Skeletal muscle tissue (tissue), 4 donors: ENCODE results near the gene KRTAP10-4. TPM values are rescaled to one million over a fixed set of nuclear protein-coding genes. Genes with fewer than 3 reads are reported as not detected.
"Not testable (repeated sequence)": the region's sequence is repeated elsewhere in the genome, so short reads cannot be mapped to it uniquely, and the experiment has no call there.

Source experiments
- H3K27ac ChIP-seq: one replicate; pipeline ENCODE4 v1.7.0; 2013; ENCODE audit warnings: mild to moderate bottlenecking, low read depth, low read length, inconsistent platforms
- H3K27me3 ChIP-seq, 3 donors: one replicate each; pipeline ENCODE4 v1.7.0; 2013; ENCODE audit warnings: low read length in 3 of 3; ENCODE audit not compliant: control insufficient read depth in 3 of 3, insufficient read depth in 3 of 3
- H3K36me3 ChIP-seq, 3 donors: one replicate each; pipeline ENCODE4 v1.7.0; 2013; ENCODE audit warnings: low read length in 3 of 3; ENCODE audit not compliant: control insufficient read depth in 3 of 3, insufficient read depth in 3 of 3
- H3K4me1 ChIP-seq, 3 donors: one replicate each; pipeline ENCODE4 v1.7.0; 2013; ENCODE audit warnings: low read length in 3 of 3, mild to moderate bottlenecking in 3 of 3; ENCODE audit not compliant: control insufficient read depth in 3 of 3, insufficient read depth in 3 of 3
- H3K4me3 ChIP-seq, 3 donors: one replicate each; pipeline ENCODE4 v1.7.0; 2013; ENCODE audit warnings: low read length in 3 of 3
- H3K9ac ChIP-seq, 3 donors: one replicate each; pipeline ENCODE4 v1.7.0; 2013; ENCODE audit warnings: low read length in 3 of 3, mild to moderate bottlenecking in 3 of 3, moderate library complexity in 2 of 3, low read depth in 1 of 3
- H3K9me3 ChIP-seq, 3 donors: one replicate each; pipeline ENCODE4 v1.7.0; 2013; ENCODE audit warnings: low read length in 3 of 3; ENCODE audit not compliant: control insufficient read depth in 3 of 3
- total RNA-seq: library from RNA; depleted of rRNA; stranded (reverse); fragments of >200 nt; gene quantifications from one replicate; pipeline ENCODE4 v1.2.3, GENCODE V29; 2014
- donor health status: Osteomylitis.

Gene KRTAP10-4
- total RNA-seq, 1 donor from 2014 or later, result not detected

GRCh38 chr21:44548922-44549321, 24.6 kb upstream of the KRTAP10-4 start:
- no peak overlapping the region for H3K27ac ChIP-seq
- no peaks in the 10 kb centered on the region for H3K4me1 ChIP-seq
- H3K4me3 ChIP-seq, result no peak overlapping the region
- H3K9me3 ChIP-seq, result peaks cover 0 to 6% (median 0%) of the 10 kb centered on the region in 3 donors
- peaks cover 35 to 51% (median 41%) of the 10 kb centered on the region in 3 donors for H3K27me3 ChIP-seq
- H3K9ac ChIP-seq, result no peak overlapping the region
- no peaks in the 10 kb centered on the region for H3K36me3 ChIP-seq

- Histone ChIP-seq H3K9me3 (peaks cover 0 to 8% (median 0%) of the 10 kb centered on the region in 3 donors), H3K4me3 (no peak overlapping the region), H3K27ac (no peak overlapping the region), H3K4me1 (no peaks in the 10 kb centered on the region), H3K36me3 (no peaks in the 10 kb centered on the region), H3K27me3 (peaks cover 41 to 58% (median 45%) of the 10 kb centered on the region in 3 donors), H3K9ac (no peak overlapping the region)
These were observed 23.9 kb upstream of the KRTAP10-4 start for GRCh38 chr21:44549525-44550211.

GRCh38 chr21:44550285-44550684, 23.2 kb upstream of the KRTAP10-4 start:
- peaks cover 44 to 61% (median 48%) of the 10 kb centered on the region in 3 donors for H3K27me3 ChIP-seq
- not testable (repeated sequence) for H3K9ac ChIP-seq, H3K4me3 ChIP-seq, H3K27ac ChIP-seq, H3K36me3 ChIP-seq, H3K9me3 ChIP-seq, H3K4me1 ChIP-seq

GRCh38 chr21:44550807-44551206, 22.7 kb upstream of the KRTAP10-4 start:
- peaks cover 0 to 8% (median 0%) of the 10 kb centered on the region in 3 donors for H3K9me3 ChIP-seq
- no peaks in the 10 kb centered on the region for H3K36me3 ChIP-seq
- H3K4me3 ChIP-seq, result no peak overlapping the region
- H3K27me3 ChIP-seq, result peaks cover 48 to 66% (median 53%) of the 10 kb centered on the region in 3 donors
- no peak overlapping the region for H3K9ac ChIP-seq
- no peaks in the 10 kb centered on the region for H3K4me1 ChIP-seq
- H3K27ac ChIP-seq, result no peak overlapping the region

- H3K27me3 ChIP-seq, result peaks cover 48 to 70% (median 54%) of the 10 kb centered on the region in 3 donors
- no peak within 1 kb of the TSS for H3K27ac ChIP-seq
- H3K4me1 ChIP-seq, result no peaks in the 10 kb centered on the region
- H3K9ac ChIP-seq, result no peak within 1 kb of the TSS
- no peaks in the 10 kb centered on the region for H3K36me3 ChIP-seq
- peaks cover 0 to 8% (median 0%) of the 10 kb centered on the region in 3 donors for H3K9me3 ChIP-seq
- no peak within 1 kb of the TSS for H3K4me3 ChIP-seq
These were observed 22.1 kb upstream of the KRTAP10-4 start, which contains the start of gene KRTAP10-2 for GRCh38 chr21:44551340-44551961. Gene KRTAP10-2 (minus strand): TSS chr21:44551505. CDS start chr21:44551458, 47 bp downstream.

- Histone ChIP-seq H3K9me3 (peaks cover 0 to 6% (median 0%) of the 10 kb centered on the region in 3 donors), H3K4me3 (no peak overlapping the region), H3K9ac (no peak overlapping the region), H3K36me3 (no peaks in the 10 kb centered on the region), H3K27ac (no peak overlapping the region), H3K4me1 (no peaks in the 10 kb centered on the region), H3K27me3 (peaks cover 53 to 77% (median 60%) of the 10 kb centered on the region in 3 donors)
These were observed 21.4 kb upstream of the KRTAP10-4 start for GRCh38 chr21:44552136-44552535.

GRCh38 chr21:44552681-44553080, 20.8 kb upstream of the KRTAP10-4 start:
- Histone ChIP-seq H3K27ac (no peak overlapping the region), H3K4me1 (no peaks in the 10 kb centered on the region), H3K36me3 (no peaks in the 10 kb centered on the region), H3K4me3 (no peak overlapping the region), H3K9me3 (peaks cover 0 to 3% (median 0%) of the 10 kb centered on the region in 3 donors), H3K9ac (no peak overlapping the region), H3K27me3 (peaks cover 56 to 76% (median 63%) of the 10 kb centered on the region in 3 donors)

GRCh38 chr21:44555200-44555875, 18.2 kb upstream of the KRTAP10-4 start:
- peaks cover 49 to 75% (median 58%) of the 10 kb centered on the region in 3 donors for H3K27me3 ChIP-seq
- no peak overlapping the region for H3K9ac ChIP-seq
- H3K27ac ChIP-seq, result no peak overlapping the region
- H3K9me3 ChIP-seq, result peaks cover 0 to 3% (median 3%) of the 10 kb centered on the region in 3 donors
- H3K4me1 ChIP-seq, result no peaks in the 10 kb centered on the region
- H3K36me3 ChIP-seq, result no peaks in the 10 kb centered on the region
- no peak overlapping the region for H3K4me3 ChIP-seq

GRCh38 chr21:44556879-44557278, 16.6 kb upstream of the KRTAP10-4 start:
- peaks cover 40 to 63% (median 47%) of the 10 kb centered on the region in 3 donors for H3K27me3 ChIP-seq
- H3K9ac ChIP-seq, result no peak overlapping the region
- H3K9me3 ChIP-seq, result peaks cover 0 to 3% (median 3%) of the 10 kb centered on the region in 3 donors
- no peaks in the 10 kb centered on the region for H3K36me3 ChIP-seq
- no peak overlapping the region for H3K4me3 ChIP-seq
- no peak overlapping the region for H3K27ac ChIP-seq
- H3K4me1 ChIP-seq, result no peaks in the 10 kb centered on the region
